GM23338 (cell line): ENCODE results near the gene COL5A2. TPM values are rescaled to one million over a fixed set of nuclear protein-coding genes. Genes with fewer than 3 reads are reported as not detected.

ENCODE experiments used
- ATAC-seq: fragments of 200-7000 bp; cut with Tn5 transposase; 3 replicates; pipeline ENCODE4 v1.9.1; 2020
- DNase-seq: peaks from one replicate; pipeline ENCODE4 v3.0.0-alpha.2; 2015; ENCODE audit warnings: low spot score
- H2AFZ ChIP-seq: fragments of 200-600 bp; sonication (generic); 2 replicates; pipeline ENCODE4 v1.8.0; 2016; ENCODE audit warnings: antibody characterized with exemption, mild to moderate bottlenecking, moderate library complexity
- H3F3A ChIP-seq: fragments of 200-600 bp; sonication (generic); replicated peaks from 2 replicates; pipeline ENCODE4 v1.8.0; 2017; ENCODE audit warnings: antibody characterized with exemption, mixed run types, low read depth
- H3K27ac ChIP-seq: fragments of 200-600 bp; sonication (generic); 2 replicates; pipeline ENCODE4 v1.6.1; 2016; ENCODE audit warnings: low read depth
- H3K27me3 ChIP-seq: fragments of 200-600 bp; sonication (generic); 2 replicates; pipeline ENCODE4 v1.8.0; 2016; ENCODE audit warnings: mild to moderate bottlenecking, mixed run types, moderate library complexity; ENCODE audit not compliant: insufficient read depth
- H3K36me3 ChIP-seq: fragments of 200-600 bp; sonication (generic); 2 replicates; pipeline ENCODE4 v1.8.0; 2016; ENCODE audit warnings: mild to moderate bottlenecking; ENCODE audit not compliant: insufficient read depth
- H3K4me1 ChIP-seq: fragments of 200-600 bp; sonication (generic); 2 replicates; pipeline ENCODE4 v1.8.0; 2016; ENCODE audit warnings: mild to moderate bottlenecking, moderate library complexity; ENCODE audit not compliant: insufficient read depth
- H3K4me2 ChIP-seq: fragments of 200-600 bp; sonication (generic); 2 replicates; pipeline ENCODE4 v1.7.1; 2017; ENCODE audit warnings: mixed run types
- H3K4me3 ChIP-seq: fragments of 200-600 bp; sonication (generic); 2 replicates; pipeline ENCODE4 v1.6.1; 2016; ENCODE audit warnings: mixed run types
- H3K79me2 ChIP-seq: fragments of 200-600 bp; sonication (generic); replicated peaks from 2 replicates; pipeline ENCODE4 v1.8.0; 2017; ENCODE audit warnings: mild to moderate bottlenecking; ENCODE audit not compliant: insufficient read depth
- H3K9me2 ChIP-seq: fragments of 200-600 bp; sonication (generic); 2 replicates; pipeline ENCODE4 v1.8.0; 2017; ENCODE audit not compliant: insufficient read depth
- H4K20me1 ChIP-seq: fragments of 200-600 bp; sonication (generic); replicated peaks from 2 replicates; pipeline ENCODE4 v1.8.0; 2017; ENCODE audit warnings: mild to moderate bottlenecking; ENCODE audit not compliant: insufficient read depth
- H3K27ac Mint-ChIP-seq: 2 replicates; pipeline ENCODE4 v1.8.0; 2020; ENCODE audit warnings: inconsistent platforms, mild to moderate bottlenecking, moderate library complexity, mixed read lengths
- H3K27me3 Mint-ChIP-seq: 3 replicates; pipeline ENCODE4 v1.8.0; 2022; ENCODE audit warnings: low read depth, mild to moderate bottlenecking, moderate library complexity, mixed read lengths, inconsistent platforms; ENCODE audit not compliant: insufficient read depth, poor library complexity
- H3K36me3 Mint-ChIP-seq: 3 replicates; pipeline ENCODE4 v1.8.0; 2021; ENCODE audit warnings: low read depth, mild to moderate bottlenecking, inconsistent platforms, moderate library complexity, mixed read lengths
- H3K4me1 Mint-ChIP-seq: 3 replicates; pipeline ENCODE4 v1.8.0; 2020; ENCODE audit warnings: mild to moderate bottlenecking, inconsistent platforms, mixed read lengths
- H3K4me3 Mint-ChIP-seq: 3 replicates; pipeline ENCODE4 v1.8.0; 2021; ENCODE audit warnings: moderate library complexity, mild to moderate bottlenecking, inconsistent platforms, mixed read lengths
- H3K9me3 Mint-ChIP-seq: 3 replicates; pipeline ENCODE4 v1.8.0; 2020; ENCODE audit warnings: moderate library complexity, mild to moderate bottlenecking, inconsistent platforms, mixed read lengths
- CREB1 ChIP-seq: fragments of 250-450 bp; sonication (Bioruptor Pico); IDR thresholded peaks from 2 replicates; pipeline ENCODE4 v1.5.0; 2020; ENCODE audit warnings: low read depth, mild to moderate bottlenecking, moderate library complexity
- EZH2 ChIP-seq: fragments of 200-600 bp; sonication (generic); IDR thresholded peaks from one replicate; pipeline ENCODE4 v1.8.0; 2017; ENCODE audit warnings: antibody characterized with exemption, mild to moderate bottlenecking, low read depth; ENCODE audit not compliant: unreplicated experiment
- EZH2phosphoT487 ChIP-seq: fragments of 200-600 bp; sonication (generic); IDR thresholded peaks from one replicate; pipeline ENCODE4 v1.8.1; 2018; ENCODE audit warnings: antibody characterized with exemption; ENCODE audit not compliant: unreplicated experiment
- JUNB ChIP-seq: IDR thresholded peaks from one replicate; pipeline ENCODE4 v1.6.1; 2016; ENCODE audit warnings: antibody characterized with exemption; ENCODE audit not compliant: unreplicated experiment
- NANOG ChIP-seq: IDR thresholded peaks from 2 replicates; pipeline ENCODE4 v1.6.1; 2016; ENCODE audit warnings: antibody characterized with exemption, borderline replicate concordance
- POLR2AphosphoS5 ChIP-seq: IDR thresholded peaks from 2 replicates; pipeline ENCODE4 v1.6.1; 2016; ENCODE audit warnings: antibody characterized with exemption, low read depth
- STAT1 ChIP-seq: IDR thresholded peaks from one replicate; pipeline ENCODE4 v1.6.1; 2016; ENCODE audit warnings: antibody characterized with exemption; ENCODE audit not compliant: unreplicated experiment
- ZNF331 ChIP-seq: fragments of 250-450 bp; sonication (Bioruptor Pico); IDR thresholded peaks from 2 replicates; pipeline ENCODE4 v1.5.0; 2020; ENCODE audit warnings: low read depth, mild to moderate bottlenecking, moderate library complexity
- polyA plus RNA-seq: library from polyadenylated mRNA; unstranded; fragments of >200 nt; fragmentation: Nextera tagmentation; extraction: Ambion mirVana; gene quantifications from 2 replicates; pipeline ENCODE4 v1.2.1, GENCODE V29; 2016
- total RNA-seq: library from RNA; depleted of rRNA; stranded (reverse); fragments of >200 nt; shearing (Covaris generic); gene quantifications from 2 replicates; pipeline ENCODE4 v1.2.3, GENCODE V29; 2014
- TF ChIP-seq, protein P1 (sequence below): fragments of 250-450 bp; sonication (Bioruptor Pico); IDR thresholded peaks from 2 replicates; pipeline ENCODE4 v1.5.0; 2020; ENCODE audit warnings: mild to moderate bottlenecking, moderate library complexity
- TF ChIP-seq, protein P2 (sequence below), 2 experiments: fragments of 200-600 bp in 1 of 2; sonication (generic) in 1 of 2; conservative IDR thresholded peaks; 2 replicates each; pipeline versions ENCODE4 v1.5.1 to v1.6.1; 2016 to 2017; ENCODE audit warnings: antibody characterized with exemption in 2 of 2, low read depth in 2 of 2, mild to moderate bottlenecking in 2 of 2, moderate library complexity in 1 of 2
- TF ChIP-seq, protein P3 (sequence below): IDR thresholded peaks from one replicate; pipeline ENCODE4 v1.6.1; 2018; ENCODE audit warnings: antibody characterized with exemption; ENCODE audit not compliant: unreplicated experiment

COL5A2 gene
- total and polyA plus RNA-seq, 2 experiments from 2014 or later: 6.7 to 19.7 TPM

DNA sequence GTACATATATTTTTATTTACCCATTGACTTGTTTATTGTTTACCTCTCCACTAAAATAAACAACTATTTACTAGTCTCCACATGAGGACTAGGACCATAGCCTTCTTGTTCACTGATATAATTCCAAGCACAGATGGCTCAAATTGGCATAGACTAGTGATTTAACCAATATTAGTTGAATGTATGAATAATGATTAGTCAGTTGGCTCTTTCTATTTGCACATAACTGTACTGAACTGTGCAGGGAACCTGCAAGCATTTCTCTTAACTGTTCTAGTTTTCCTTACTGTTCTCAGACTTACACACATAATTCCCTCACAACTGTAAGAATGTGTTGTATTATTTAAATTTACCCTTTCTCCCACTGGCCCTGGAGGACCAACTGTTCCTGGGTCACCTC lies 113.5 kb downstream of the COL5A2 start:
- no peak overlapping the region for H3K4me2 ChIP-seq
- no peak for TF ChIP-seq JUNB
- TF ChIP-seq NANOG: no peak
- TF ChIP-seq STAT1: no peak
- TF ChIP-seq, protein P1, sequence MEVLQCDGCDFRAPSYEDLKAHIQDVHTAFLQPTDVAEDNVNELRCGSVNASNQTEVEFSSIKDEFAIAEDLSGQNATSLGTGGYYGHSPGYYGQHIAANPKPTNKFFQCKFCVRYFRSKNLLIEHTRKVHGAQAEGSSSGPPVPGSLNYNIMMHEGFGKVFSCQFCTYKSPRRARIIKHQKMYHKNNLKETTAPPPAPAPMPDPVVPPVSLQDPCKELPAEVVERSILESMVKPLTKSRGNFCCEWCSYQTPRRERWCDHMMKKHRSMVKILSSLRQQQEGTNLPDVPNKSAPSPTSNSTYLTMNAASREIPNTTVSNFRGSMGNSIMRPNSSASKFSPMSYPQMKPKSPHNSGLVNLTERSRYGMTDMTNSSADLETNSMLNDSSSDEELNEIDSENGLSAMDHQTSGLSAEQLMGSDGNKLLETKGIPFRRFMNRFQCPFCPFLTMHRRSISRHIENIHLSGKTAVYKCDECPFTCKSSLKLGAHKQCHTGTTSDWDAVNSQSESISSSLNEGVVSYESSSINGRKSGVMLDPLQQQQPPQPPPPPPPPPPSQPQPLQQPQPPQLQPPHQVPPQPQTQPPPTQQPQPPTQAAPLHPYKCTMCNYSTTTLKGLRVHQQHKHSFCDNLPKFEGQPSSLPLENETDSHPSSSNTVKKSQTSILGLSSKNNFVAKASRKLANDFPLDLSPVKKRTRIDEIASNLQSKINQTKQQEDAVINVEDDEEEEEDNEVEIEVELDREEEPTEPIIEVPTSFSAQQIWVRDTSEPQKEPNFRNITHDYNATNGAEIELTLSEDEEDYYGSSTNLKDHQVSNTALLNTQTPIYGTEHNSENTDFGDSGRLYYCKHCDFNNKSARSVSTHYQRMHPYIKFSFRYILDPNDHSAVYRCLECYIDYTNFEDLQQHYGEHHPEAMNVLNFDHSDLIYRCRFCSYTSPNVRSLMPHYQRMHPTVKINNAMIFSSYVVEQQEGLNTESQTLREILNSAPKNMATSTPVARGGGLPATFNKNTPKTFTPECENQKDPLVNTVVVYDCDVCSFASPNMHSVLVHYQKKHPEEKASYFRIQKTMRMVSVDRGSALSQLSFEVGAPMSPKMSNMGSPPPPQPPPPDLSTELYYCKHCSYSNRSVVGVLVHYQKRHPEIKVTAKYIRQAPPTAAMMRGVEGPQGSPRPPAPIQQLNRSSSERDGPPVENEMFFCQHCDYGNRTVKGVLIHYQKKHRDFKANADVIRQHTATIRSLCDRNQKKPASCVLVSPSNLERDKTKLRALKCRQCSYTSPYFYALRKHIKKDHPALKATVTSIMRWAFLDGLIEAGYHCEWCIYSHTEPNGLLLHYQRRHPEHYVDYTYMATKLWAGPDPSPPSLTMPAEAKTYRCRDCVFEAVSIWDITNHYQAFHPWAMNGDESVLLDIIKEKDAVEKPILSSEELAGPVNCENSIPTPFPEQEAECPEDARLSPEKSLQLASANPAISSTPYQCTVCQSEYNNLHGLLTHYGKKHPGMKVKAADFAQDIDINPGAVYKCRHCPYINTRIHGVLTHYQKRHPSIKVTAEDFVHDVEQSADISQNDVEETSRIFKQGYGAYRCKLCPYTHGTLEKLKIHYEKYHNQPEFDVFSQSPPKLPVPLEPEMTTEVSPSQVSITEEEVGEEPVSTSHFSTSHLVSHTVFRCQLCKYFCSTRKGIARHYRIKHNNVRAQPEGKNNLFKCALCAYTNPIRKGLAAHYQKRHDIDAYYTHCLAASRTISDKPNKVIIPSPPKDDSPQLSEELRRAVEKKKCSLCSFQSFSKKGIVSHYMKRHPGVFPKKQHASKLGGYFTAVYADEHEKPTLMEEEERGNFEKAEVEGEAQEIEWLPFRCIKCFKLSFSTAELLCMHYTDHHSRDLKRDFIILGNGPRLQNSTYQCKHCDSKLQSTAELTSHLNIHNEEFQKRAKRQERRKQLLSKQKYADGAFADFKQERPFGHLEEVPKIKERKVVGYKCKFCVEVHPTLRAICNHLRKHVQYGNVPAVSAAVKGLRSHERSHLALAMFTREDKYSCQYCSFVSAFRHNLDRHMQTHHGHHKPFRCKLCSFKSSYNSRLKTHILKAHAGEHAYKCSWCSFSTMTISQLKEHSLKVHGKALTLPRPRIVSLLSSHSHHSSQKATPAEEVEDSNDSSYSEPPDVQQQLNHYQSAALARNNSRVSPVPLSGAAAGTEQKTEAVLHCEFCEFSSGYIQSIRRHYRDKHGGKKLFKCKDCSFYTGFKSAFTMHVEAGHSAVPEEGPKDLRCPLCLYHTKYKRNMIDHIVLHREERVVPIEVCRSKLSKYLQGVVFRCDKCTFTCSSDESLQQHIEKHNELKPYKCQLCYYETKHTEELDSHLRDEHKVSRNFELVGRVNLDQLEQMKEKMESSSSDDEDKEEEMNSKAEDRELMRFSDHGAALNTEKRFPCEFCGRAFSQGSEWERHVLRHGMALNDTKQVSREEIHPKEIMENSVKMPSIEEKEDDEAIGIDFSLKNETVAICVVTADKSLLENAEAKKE: no peak
- TF ChIP-seq CREB1 (CRISPR knock-in tag): no peak
- TF ChIP-seq, protein P2, sequence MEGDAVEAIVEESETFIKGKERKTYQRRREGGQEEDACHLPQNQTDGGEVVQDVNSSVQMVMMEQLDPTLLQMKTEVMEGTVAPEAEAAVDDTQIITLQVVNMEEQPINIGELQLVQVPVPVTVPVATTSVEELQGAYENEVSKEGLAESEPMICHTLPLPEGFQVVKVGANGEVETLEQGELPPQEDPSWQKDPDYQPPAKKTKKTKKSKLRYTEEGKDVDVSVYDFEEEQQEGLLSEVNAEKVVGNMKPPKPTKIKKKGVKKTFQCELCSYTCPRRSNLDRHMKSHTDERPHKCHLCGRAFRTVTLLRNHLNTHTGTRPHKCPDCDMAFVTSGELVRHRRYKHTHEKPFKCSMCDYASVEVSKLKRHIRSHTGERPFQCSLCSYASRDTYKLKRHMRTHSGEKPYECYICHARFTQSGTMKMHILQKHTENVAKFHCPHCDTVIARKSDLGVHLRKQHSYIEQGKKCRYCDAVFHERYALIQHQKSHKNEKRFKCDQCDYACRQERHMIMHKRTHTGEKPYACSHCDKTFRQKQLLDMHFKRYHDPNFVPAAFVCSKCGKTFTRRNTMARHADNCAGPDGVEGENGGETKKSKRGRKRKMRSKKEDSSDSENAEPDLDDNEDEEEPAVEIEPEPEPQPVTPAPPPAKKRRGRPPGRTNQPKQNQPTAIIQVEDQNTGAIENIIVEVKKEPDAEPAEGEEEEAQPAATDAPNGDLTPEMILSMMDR (conservative IDR thresholded peaks at IDR 0.05; ENCODE audit: low read depth in 2 of 2): no peak
- TF ChIP-seq, protein P3, sequence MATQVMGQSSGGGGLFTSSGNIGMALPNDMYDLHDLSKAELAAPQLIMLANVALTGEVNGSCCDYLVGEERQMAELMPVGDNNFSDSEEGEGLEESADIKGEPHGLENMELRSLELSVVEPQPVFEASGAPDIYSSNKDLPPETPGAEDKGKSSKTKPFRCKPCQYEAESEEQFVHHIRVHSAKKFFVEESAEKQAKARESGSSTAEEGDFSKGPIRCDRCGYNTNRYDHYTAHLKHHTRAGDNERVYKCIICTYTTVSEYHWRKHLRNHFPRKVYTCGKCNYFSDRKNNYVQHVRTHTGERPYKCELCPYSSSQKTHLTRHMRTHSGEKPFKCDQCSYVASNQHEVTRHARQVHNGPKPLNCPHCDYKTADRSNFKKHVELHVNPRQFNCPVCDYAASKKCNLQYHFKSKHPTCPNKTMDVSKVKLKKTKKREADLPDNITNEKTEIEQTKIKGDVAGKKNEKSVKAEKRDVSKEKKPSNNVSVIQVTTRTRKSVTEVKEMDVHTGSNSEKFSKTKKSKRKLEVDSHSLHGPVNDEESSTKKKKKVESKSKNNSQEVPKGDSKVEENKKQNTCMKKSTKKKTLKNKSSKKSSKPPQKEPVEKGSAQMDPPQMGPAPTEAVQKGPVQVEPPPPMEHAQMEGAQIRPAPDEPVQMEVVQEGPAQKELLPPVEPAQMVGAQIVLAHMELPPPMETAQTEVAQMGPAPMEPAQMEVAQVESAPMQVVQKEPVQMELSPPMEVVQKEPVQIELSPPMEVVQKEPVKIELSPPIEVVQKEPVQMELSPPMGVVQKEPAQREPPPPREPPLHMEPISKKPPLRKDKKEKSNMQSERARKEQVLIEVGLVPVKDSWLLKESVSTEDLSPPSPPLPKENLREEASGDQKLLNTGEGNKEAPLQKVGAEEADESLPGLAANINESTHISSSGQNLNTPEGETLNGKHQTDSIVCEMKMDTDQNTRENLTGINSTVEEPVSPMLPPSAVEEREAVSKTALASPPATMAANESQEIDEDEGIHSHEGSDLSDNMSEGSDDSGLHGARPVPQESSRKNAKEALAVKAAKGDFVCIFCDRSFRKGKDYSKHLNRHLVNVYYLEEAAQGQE: no peak
- TF ChIP-seq EZH2: no peak
- TF ChIP-seq EZH2phosphoT487: no peak
- no peak for TF ChIP-seq ZNF331 (CRISPR knock-in tag)
- no peak for TF ChIP-seq POLR2AphosphoS5
- Mint-ChIP-seq H3K36me3 (no peaks in the 10 kb centered on the region; the same call in 2 of the 3 replicates), H3K4me3 (no peak overlapping the region), H3K27ac (no peak overlapping the region), H3K4me1 (no peaks in the 10 kb centered on the region), H3K27me3 (no peaks in the 10 kb centered on the region), H3K9me3 (no peaks in the 10 kb centered on the region)
- H3K4me3 ChIP-seq: no peak overlapping the region
- DNase-seq (no peak), ATAC-seq (no peak)
- H3F3A ChIP-seq: no peaks in the 10 kb centered on the region
- H2AFZ ChIP-seq: no peak overlapping the region
- no peaks in the 10 kb centered on the region for H3K27me3 ChIP-seq
- no peak overlapping the region for H3K27ac ChIP-seq
- no peaks in the 10 kb centered on the region for H3K79me2 ChIP-seq
- no peaks in the 10 kb centered on the region for H3K36me3 ChIP-seq
- H3K4me1 ChIP-seq: no peaks in the 10 kb centered on the region
- H3K9me2 ChIP-seq: no peaks in the 10 kb centered on the region
- H4K20me1 ChIP-seq: no peaks in the 10 kb centered on the region
